HG02763 (cell line): Measurements from ENCODE around the gene MYCBP2.
"Not testable (repeated sequence)": the region's sequence is repeated elsewhere in the genome, so short reads cannot be mapped to it uniquely, and the experiment has no call there.

Experiments used
- ATAC-seq: cut with Tn5 transposase; IDR thresholded peaks from one replicate; pipeline ENCODE4 v1.9.1; 2021; ENCODE audit warnings: mild to moderate bottlenecking, moderate library complexity; ENCODE audit not compliant: unreplicated experiment

The MYCBP2 gene

GRCh38 chr13:77326905-77327604, at the start of gene MYCBP2:
MYCBP2 (minus strand) TSS chr13:77327094; CDS start chr13:77326775, 319 bp downstream.
- ATAC-seq = peak; percentile 56

GRCh38 chr13:77375560-77376108, 48.7 kb upstream of the MYCBP2 start:
- ATAC-seq = no peak

- no peak for ATAC-seq
These were observed 47.9 kb upstream of the MYCBP2 start for GRCh38 chr13:77374786-77375185.

- no peak for ATAC-seq
These were observed 47.4 kb upstream of the MYCBP2 start for GRCh38 chr13:77374339-77374738.

GRCh38 chr13:77373502-77373901, 46.6 kb upstream of the MYCBP2 start:
- no peak for ATAC-seq

- no peak for ATAC-seq
These were observed 45.4 kb upstream of the MYCBP2 start for GRCh38 chr13:77372275-77372674.

- no peak for ATAC-seq
These were observed 44.0 kb upstream of the MYCBP2 start for GRCh38 chr13:77370888-77371287.

GRCh38 chr13:77362166-77362565, 35.3 kb upstream of the MYCBP2 start:
- ATAC-seq = no peak

GRCh38 chr13:77360032-77360685, 33.3 kb upstream of the MYCBP2 start:
- ATAC-seq = no peak

GRCh38 chr13:77359171-77359570, 32.3 kb upstream of the MYCBP2 start:
- no peak for ATAC-seq

- no peak for ATAC-seq
These were observed 31.1 kb upstream of the MYCBP2 start for GRCh38 chr13:77358001-77358400.

GRCh38 chr13:77356155-77356554, 29.3 kb upstream of the MYCBP2 start:
- no peak for ATAC-seq

GRCh38 chr13:77353995-77354394, 27.1 kb upstream of the MYCBP2 start:
- no peak for ATAC-seq

- no peak for ATAC-seq
These were observed 24.4 kb upstream of the MYCBP2 start for GRCh38 chr13:77351315-77351714.

GRCh38 chr13:77350811-77351210, 23.9 kb upstream of the MYCBP2 start:
- no peak for ATAC-seq

GRCh38 chr13:77349365-77349764, 22.5 kb upstream of the MYCBP2 start:
- ATAC-seq = no peak

- ATAC-seq = not testable (repeated sequence)
These were observed 20.5 kb upstream of the MYCBP2 start for GRCh38 chr13:77347351-77347750.

GRCh38 chr13:77345150-77345780, 18.4 kb upstream of the MYCBP2 start:
- peak; percentile 54 for ATAC-seq

- no peak for ATAC-seq
These were observed 16.9 kb upstream of the MYCBP2 start for GRCh38 chr13:77343841-77344240.

GRCh38 chr13:77339408-77339807, 12.5 kb upstream of the MYCBP2 start:
- peak; percentile 53 for ATAC-seq

GRCh38 chr13:77338961-77339401, 12.1 kb upstream of the MYCBP2 start:
- ATAC-seq = peak; percentile 61

GRCh38 chr13:77338329-77338728, 11.4 kb upstream of the MYCBP2 start:
- peak; percentile 32 for ATAC-seq
